Measurements from ENCODE around the gene SURF4.

GRCh38 chr9:133349965-133350616, 25.8 kb downstream of the SURF4 start:
- TF ChIP-seq, protein P1, sequence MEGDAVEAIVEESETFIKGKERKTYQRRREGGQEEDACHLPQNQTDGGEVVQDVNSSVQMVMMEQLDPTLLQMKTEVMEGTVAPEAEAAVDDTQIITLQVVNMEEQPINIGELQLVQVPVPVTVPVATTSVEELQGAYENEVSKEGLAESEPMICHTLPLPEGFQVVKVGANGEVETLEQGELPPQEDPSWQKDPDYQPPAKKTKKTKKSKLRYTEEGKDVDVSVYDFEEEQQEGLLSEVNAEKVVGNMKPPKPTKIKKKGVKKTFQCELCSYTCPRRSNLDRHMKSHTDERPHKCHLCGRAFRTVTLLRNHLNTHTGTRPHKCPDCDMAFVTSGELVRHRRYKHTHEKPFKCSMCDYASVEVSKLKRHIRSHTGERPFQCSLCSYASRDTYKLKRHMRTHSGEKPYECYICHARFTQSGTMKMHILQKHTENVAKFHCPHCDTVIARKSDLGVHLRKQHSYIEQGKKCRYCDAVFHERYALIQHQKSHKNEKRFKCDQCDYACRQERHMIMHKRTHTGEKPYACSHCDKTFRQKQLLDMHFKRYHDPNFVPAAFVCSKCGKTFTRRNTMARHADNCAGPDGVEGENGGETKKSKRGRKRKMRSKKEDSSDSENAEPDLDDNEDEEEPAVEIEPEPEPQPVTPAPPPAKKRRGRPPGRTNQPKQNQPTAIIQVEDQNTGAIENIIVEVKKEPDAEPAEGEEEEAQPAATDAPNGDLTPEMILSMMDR (IDR thresholded peaks at IDR 0.05) = no peak
- TF ChIP-seq ZFX (IDR thresholded peaks at IDR 0.05; ENCODE audit: borderline replicate concordance) = no peak

Data from 22Rv1 (cell line).